KBM-7 (cell line): Measurements from ENCODE around the gene TRAPPC8.
"Not testable (repeated sequence)": the region's sequence is repeated elsewhere in the genome, so short reads cannot be mapped to it uniquely, and the experiment has no call there.

Experiments used
- DNase-seq: peaks from one replicate; pipeline ENCODE4 v3.0.0-alpha.2; 2015
- in situ Hi-C: fragments of 300-500 bp; cut with MboI; formaldehyde crosslinking; loops from 2 replicates; pipeline ENCODE4 v1.14.3; 2020; ENCODE audit warnings: low sequenced_read_pairs, low pct_unique_long_range_greater_than_20kb, mixed read lengths

Gene TRAPPC8

DNA sequence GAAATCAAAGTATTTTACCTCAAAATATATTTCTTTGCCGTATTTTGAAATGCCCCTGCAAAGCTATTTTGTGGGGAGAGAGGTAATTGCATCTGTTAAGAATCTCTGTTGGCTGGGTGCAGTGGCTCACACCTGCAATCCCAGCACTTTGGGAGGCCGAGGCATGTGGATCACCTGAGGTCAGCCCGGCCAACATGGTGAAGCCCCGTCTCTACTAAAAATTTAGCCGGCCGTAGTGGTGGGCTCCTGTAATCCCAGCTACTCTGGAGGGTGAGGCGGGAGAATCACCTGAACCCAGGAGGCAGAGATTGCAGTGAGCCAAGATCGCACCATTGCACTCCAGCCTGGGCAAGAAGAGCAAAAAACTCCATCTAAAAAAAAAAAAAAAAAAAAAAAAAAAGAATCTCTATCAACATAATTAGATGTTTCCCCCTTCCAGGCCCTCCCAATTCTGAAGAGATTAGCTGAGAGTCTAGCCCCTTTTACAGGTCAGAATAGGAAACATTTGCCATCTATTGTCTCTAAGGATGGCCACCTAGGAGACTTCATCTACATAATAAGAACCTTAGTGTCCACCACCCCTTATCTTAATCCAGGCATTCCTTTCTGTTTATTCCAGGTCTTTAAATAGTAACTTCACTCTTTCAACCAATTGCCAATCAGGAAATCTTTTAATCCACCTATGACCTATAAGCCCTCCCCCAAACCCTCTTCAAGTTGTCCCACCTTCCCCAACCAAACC lies 3.5 kb upstream of the TRAPPC8 start:
- no peak for DNase-seq
- in situ Hi-C loops: no loop called here

DNA sequence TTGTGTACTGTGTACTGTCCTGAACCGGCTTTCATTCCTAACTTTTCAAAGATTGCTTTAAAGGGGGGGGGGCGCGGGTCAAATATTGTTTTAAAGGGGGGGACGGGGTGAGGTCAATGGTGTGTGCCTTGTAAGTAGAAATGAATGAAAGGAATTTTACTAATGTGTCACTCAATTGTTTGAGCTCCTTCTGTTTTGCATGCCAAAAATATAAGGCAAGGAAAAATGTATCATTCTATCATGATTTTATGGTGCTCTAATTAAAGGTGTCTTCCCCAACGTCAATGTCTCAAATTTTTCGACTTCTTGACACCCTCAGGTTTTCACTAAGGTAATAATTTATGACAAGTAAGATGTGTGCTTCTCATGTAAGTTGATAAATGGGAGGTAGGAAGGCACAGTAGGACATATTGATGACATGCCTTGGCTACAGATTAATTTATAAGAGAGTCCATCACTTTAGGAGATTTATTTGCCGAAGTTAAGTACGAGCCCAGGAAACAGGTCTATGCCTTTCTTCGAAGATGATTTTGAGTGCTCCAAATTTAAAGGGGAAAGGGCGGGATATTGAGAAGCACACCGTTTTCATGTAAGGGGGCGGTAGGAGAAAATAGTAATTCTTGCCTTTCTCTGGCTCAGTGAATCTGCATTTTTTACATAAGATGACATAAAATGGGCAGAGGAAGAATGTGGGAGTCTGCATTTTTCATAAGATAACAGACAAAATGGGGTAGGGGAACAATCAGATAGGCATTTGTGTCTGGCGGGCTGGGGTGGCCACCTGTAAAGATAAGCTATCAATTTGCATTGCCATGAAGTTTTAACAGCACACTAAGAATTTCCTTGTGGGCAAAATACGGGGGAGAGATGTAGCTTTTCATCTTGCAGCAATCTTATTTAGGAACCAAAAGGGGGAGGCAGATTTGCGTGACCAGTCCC lies 1.2 kb upstream of the TRAPPC8 start:
- in situ Hi-C loops: no loop called here
- DNase-seq: peak; percentile 32

DNA sequence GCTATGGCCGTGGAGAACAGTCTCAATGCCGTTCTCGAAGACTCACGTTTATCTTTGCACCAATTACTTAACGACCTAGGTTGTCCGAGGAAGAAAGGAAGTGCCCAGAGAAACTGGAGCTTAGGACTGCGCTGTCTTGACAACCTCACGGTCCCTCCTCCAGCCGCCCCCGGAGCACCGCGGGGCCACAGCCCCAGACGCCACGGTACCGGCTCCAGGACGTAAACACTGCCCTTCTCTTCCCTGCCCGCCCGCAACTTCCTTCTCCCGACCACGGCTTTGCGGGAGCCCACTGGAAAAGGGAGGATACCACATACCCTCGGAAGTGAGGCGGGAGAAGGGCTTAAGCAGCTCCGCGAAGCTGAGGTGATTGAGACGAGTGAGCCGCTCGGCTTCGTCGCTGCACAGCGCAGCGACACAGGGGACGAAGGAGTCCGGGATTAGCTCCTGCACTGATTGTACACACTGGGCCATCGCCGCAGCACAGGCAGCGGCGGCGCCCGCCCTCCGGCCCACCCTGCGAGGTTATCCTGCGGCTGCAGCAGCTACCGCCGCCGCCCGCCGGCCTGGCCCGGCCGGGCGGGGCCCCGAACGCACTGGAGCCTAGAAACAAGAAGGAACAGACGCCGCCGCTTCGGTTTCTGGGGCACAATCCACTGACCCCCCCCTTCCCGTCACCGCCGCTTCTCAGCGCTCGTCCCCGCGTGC lies 483 bp downstream of the TRAPPC8 start:
- DNase-seq: peak; percentile 77
- in situ Hi-C loops: no loop called here

DNA sequence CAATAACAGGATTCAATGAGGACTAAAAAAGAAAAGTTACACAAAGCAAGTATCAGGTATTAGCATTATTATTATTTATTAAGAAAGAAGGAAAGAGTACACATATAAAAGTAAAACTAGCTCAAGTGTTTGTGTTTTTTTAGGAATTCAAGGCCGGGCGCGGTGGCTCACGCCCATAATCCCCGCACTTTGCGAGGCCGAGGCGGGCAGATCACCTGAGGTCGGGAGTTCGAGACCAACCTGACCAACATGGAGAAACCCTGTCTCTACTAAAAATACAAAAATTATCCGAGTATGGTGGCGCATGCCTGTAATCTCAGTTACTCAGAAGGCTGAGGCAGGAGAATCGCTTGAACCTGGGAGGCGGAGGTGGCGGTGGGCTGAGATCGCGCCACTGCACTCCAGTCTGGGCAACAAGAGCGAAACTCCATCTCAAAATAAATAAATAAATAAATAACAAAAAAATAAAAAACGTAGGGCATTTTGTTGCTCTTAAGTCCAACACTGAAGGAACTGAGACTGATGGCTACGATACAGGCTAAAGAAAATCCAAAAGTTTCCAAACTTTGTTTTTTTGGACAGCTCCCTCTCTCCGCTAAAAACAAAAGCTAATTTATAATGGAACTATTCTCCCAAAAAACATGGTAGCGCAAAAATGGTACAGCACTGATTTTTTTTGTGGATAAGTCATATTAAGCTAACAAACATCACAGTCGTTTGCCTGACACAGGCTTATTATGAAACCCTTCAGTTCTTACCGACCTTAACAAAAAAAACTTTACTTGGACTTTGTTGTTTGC lies 1.7 kb downstream of the TRAPPC8 start:
- no peak for DNase-seq
- in situ Hi-C loops: no loop called here

DNA sequence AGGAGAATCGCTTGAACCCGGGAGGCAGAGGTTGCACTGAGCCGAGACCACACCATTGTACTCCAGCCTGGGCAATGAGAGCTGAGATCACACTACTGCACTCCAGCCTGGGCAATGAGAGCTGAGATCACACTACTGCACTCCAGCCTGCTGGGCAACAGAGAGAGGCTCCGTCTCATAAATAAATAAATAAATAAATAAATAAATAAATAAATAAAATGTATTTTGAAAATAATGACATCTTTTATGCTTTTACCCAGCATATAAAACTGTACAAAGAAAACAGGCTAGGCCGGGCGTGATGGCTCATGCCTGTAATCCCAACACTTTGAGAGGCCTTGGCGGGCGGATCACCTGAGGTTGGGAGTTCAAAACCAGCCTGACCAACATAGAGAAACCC lies 8.2 kb downstream of the TRAPPC8 start:
- DNase-seq, in situ Hi-C loops: not testable (repeated sequence)

DNA sequence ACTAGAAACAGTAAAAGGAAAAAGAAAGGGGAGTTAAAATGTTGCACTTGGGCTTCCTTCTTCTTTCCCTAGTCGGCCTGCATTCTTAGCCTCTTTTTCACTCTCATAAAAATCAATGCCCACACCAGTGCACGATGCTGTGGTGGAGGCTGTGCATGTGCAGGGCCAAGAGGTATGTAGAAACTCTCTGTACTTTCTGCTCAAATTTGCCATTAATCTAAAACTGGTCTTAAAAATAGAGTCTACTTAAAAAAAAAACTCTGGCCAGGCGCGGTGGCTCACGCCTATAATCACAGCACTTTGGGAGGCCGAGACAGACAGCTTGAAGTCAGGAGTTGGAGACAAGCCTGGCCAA lies 11.1 kb downstream of the TRAPPC8 start:
- in situ Hi-C loops: no loop called here
- DNase-seq: no peak

DNA sequence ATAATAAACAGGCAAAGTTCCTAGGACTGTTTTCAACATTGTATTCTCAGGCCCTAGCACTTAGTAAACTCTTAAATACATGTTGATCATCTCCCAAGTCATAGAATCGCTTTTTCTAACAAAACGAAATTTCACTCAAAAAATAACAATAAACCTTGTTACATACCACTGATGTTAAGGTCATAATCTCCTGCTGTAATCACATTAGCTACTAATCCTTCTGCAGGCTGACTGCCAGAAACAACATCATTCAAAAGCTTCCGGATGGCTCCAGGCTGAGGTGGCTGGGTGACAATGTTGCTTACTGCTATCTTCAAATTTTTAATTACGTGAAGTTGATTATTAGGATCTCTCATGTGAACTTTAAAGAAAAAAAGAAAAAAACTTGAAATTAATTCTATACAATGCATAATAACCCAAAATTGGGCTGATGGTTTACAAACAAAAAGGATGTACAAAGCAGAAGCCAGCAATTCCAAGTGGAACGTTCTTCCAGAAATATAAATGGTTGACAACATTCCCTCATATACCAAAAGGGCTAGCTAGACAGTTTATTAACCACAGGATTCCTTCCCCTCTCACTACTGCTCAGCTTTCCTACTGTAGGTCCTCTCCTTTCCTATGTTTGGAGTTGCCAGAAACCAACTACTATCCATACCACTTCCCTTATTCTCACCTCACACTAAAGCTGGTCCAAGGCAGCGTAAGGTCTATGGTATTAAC lies 11.6 kb downstream of the TRAPPC8 start:
- in situ Hi-C loops: no loop called here
- DNase-seq: no peak

DNA sequence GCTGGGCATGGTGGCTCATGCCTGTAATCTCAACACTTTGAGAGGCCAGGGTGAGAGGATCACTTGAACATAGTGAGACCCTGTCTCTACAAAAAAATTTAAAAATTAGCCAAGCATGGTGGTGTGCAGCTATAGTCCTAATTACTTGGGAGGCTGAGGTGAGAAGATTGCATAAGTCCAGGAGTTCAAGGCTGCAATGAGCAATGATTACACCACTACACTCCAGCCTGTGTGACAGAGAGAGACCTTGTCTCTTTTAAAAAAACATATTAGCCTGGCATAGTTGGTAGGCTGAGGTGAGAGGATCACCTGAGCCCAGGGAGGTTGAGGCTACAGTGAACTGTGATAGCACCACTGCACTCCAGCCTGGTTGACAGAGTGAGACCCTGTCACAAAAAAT lies 13.7 kb downstream of the TRAPPC8 start:
- DNase-seq: no peak
- in situ Hi-C loops: no loop called here

DNA sequence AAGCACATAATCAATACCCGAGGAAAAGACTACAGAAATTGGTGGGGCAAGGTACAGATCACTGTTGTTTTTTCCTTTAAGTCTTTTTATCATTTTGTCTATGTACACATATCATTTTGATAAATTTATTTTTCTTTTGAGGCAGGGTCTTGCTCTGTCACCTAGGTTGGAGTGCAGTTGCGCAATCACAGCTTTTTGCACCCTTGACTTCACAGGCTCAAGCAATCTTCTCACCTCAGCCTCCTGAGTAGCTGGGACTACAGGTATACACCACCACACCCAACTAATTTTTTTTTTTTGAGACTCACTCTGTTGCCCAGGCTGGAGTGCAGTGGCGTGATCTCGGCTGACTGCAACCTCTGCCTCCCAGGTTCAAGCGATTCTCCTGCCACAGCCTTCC lies 15.9 kb downstream of the TRAPPC8 start:
- DNase-seq, in situ Hi-C loops: not testable (repeated sequence)

DNA sequence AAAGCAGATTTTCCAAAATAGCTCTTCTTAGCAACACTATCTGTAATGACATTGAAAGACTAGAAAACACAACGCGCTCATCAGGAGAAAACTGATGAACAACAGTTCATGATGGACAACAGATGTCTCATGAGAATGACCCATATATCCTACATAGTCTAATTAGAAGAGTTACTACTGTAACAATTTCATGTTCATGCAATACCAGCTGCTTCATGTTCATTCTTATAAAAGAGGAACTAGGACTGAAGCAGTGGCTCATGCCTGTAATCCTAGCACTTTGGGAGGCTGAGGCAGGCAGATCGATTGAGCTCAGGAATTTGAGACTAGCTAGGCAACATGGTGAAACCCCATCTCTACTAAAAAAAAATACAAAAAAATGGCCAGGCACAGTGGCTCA lies 22.7 kb downstream of the TRAPPC8 start:
- in situ Hi-C loops: no loop called here
- peak; percentile 12 for DNase-seq

DNA sequence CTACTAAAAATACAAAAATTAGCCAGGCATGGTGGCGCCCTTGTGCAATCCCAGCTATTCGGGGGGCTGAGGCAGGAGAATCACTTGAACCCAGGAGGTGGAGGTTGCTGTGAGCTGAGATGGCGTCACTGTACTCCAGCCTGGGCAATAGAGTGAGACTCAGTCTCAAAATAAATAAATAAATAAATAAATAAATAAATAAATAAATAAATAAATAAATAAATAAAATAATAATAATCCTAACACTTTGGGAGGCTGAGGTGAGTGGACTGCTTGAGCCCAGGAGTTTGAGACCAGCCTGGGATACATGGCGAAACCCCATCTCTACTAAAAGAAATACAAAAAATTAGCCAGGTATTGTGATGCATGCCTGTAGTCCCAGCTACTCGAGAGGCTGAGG lies 23.6 kb downstream of the TRAPPC8 start:
- in situ Hi-C loops, DNase-seq: not testable (repeated sequence)

DNA sequence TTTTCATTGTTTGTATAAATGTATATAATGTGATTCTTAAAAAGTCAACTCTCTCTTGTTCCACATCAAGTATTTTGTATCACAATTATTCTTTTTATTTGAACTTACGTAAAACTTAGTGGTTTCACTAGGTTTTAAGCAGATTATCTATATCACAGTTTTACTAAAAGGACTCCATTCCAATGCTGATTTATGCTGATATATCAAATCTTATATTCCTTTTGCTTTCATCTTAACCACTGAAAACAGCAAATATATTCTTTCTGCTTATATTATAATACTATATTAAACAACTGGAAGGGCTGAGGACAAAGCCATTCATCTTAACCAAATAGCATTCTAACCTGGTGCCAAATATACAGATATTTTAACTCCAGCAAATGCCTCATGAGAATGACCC lies 24.2 kb downstream of the TRAPPC8 start:
- DNase-seq: no peak
- in situ Hi-C loops: no loop called here

DNA sequence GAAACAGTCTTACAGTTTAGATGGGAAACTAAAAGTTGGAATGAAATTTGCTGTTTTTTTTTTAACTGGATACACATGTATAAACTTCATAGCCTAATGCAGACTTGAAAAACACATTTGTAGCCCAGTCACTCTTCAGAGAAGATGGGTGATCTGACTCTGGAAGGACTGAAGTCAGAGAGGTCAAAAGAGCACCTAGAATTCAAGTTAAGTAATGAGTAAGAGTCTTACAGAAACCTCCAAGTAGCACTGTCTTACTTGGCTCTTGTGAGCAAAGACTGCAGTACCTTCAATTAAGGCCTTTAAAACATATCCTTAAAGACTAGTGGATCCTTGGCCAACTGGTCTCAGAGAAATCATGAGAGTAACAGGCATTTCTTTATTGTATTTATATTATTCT lies 41.9 kb downstream of the TRAPPC8 start:
- in situ Hi-C loops: no loop called here
- no peak for DNase-seq

DNA sequence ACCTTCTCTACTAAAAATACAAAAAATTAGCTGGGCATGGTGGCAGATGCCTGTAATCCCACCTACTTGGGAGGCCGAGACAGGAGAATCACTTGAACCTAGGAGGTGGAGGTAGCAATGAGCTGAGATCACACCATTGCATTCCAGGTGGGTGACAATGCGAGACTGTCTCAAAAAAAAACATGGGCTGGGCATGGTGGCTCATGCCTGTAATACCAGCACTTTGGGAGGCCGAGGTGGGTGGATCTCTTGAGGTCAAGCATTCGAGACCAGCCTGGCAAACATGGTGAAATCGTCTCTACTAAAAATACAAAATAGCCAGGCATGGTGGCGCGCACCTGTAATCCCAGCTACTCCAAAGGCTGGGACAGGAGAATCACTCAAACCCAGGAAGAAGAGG lies 43.2 kb downstream of the TRAPPC8 start:
- in situ Hi-C loops, DNase-seq: not testable (repeated sequence)

DNA sequence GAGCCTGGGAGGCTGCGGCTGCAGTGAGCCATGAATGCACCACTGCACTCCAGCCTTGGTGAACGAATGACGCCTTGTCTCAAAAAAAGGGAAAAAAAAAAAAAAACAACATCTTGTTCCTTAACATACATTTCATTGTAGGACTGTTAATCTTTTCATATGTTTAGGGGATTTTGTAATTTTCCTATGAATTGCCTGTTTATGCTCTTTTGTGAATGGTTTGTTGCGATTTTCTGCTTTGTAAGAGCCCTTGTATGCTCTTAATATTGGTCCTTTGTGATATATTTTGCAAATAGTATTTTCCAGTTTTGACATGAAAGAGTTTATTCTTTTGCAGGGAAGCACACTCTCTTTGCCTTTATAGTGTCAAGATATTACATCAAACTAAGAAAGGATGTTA lies 50.0 kb downstream of the TRAPPC8 start:
- no peak for DNase-seq
- in situ Hi-C loops: no loop called here

DNA sequence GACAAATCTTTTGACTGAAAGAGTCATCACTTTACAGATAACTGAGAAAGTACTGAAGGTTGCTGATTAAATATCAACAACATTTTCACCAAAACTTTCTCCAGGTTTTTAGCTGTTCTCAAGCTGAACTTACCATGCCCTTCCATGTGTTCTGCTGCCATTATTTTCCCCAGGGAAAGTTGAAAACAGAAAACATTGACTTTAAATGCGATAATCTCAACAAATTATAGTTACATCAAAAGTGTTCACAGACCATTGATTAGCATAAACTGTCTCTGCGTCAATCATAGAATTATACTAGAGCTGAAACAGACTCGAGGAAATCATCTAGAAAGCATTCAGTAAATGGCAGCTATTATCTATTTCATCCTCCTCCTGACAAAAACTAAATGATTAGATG lies 51.4 kb downstream of the TRAPPC8 start:
- DNase-seq: no peak
- in situ Hi-C loops: no loop called here

DNA sequence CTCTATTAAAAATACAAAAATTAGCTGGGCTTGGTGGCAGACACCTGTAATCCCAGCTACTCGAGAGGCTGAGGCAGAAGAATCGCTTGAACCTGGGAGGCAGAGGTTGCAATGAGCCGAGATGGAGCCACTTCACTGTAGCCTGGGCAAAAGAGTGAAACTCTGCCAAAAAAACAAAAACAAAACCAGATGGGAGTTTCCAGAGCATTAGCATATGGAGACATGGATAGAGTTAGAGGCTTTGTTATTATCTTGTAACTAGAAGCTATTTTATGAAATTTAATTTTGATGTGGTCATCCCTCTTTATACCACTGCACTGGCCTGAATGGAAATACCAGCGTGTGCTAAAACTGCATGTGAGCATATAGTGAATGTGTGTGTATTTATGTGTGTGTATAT lies 58.9 kb downstream of the TRAPPC8 start:
- no peak for DNase-seq
- in situ Hi-C loops: no loop called here

DNA sequence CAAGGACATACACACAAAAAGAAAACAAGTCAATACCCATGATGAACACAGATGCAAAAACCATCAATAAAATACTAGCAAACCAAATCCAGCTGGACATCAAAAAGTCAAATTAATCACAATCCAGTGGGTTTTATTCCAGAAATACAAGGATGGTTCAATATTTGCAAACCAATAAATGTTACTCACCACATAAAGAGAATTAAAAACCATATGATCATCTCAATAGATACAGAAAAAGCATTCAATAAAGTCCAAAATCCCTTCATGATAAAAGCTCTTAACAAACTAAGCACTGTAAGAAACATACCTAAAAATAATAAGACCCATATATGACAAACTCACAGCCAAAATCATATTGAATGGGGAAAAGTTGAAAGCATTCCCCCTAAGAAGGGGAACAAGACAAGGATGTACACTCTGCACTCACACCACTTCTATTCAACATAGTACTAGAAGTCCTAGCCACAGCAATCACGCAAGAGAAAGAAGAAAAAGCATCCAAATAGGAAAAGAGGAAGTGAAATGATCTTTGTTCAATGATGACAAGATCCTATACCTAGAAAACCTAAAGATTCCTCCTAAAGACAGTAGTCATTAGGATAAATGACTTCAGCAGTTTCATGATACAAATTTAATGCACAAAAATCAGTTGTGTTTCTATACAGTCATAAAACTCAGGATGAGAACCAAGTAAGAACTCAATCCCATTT lies 62.6 kb downstream of the TRAPPC8 start:
- DNase-seq: peak; percentile 19
- in situ Hi-C loops: no loop called here
